Naive B cell (primary cell): ENCODE results near the gene DIAPH2. TPM values are rescaled to one million over a fixed set of nuclear protein-coding genes. Genes with fewer than 3 reads are reported as not detected.
A peak's percentile ranks its signal among the peaks of the same experiment; 100 is the strongest.

Experiments used
- ATAC-seq, 2 donors: fragments of 150-1000 bp; cut with Tn5 transposase; 2 replicates each; pipeline ENCODE4 v1.10.0; 2021; ENCODE audit warnings: low read depth in 2 of 2, mild to moderate bottlenecking in 2 of 2, moderate library complexity in 2 of 2
- DNase-seq: peaks from one replicate; pipeline ENCODE4 v3.0.0; 2022
- H3K27ac Mint-ChIP-seq, 6 donors: one replicate each; pipeline ENCODE4 v1.8.0; 2020 to 2022; ENCODE audit warnings: mild to moderate bottlenecking in 6 of 6, mixed read lengths in 6 of 6, moderate library complexity in 5 of 6, inconsistent platforms in 2 of 6
- H3K27me3 Mint-ChIP-seq, 3 donors: one replicate each; pipeline ENCODE4 v1.8.0; 2021 to 2022; ENCODE audit warnings: mixed read lengths in 3 of 3, mild to moderate bottlenecking in 1 of 3
- H3K36me3 Mint-ChIP-seq, 2 donors: one replicate each; pipeline ENCODE4 v1.8.0; 2020 to 2022; ENCODE audit warnings: mixed read lengths in 2 of 2, inconsistent platforms in 1 of 2, mild to moderate bottlenecking in 1 of 2
- H3K4me1 Mint-ChIP-seq, 3 donors: one replicate each; pipeline ENCODE4 v1.8.0; 2020 to 2022; ENCODE audit warnings: mixed read lengths in 3 of 3, inconsistent platforms in 1 of 3, mild to moderate bottlenecking in 1 of 3, moderate library complexity in 1 of 3
- H3K4me3 Mint-ChIP-seq, 8 donors: one replicate each; pipeline ENCODE4 v1.8.0; 2020 to 2022; ENCODE audit warnings: mild to moderate bottlenecking in 8 of 8, mixed read lengths in 8 of 8, moderate library complexity in 8 of 8, inconsistent platforms in 2 of 8
- H3K9me3 Mint-ChIP-seq, 7 donors: one replicate each; pipeline ENCODE4 v1.8.0; 2020 to 2022; ENCODE audit warnings: mixed read lengths in 7 of 7, mild to moderate bottlenecking in 5 of 7, inconsistent platforms in 2 of 7, moderate library complexity in 1 of 7
- polyA plus RNA-seq, 6 donors: library from polyadenylated mRNA; unstranded; fragments of 300-500 nt; fragmentation: Illumina TruSeq; gene quantifications; one replicate each; pipeline ENCODE4 v1.2.3, GENCODE V29; 2021; ENCODE audit warnings: low read depth in 6 of 6

Gene DIAPH2
- polyA plus RNA-seq, 6 donors from 2014 or later, result 6.4 to 15.2 (median 9.9) TPM

GRCh38 chrX:97363843-97364242 lies 679.2 kb downstream of the DIAPH2 start:
- DNase-seq (no peak), ATAC-seq (no peak)
- no peaks in the 10 kb centered on the region for H3K4me1 Mint-ChIP-seq
- no peaks in the 10 kb centered on the region for H3K9me3 Mint-ChIP-seq
- no peaks in the 10 kb centered on the region for H3K27me3 Mint-ChIP-seq
- no peak overlapping the region for H3K27ac Mint-ChIP-seq
- H3K36me3 Mint-ChIP-seq, result no peaks in the 10 kb centered on the region
- H3K4me3 Mint-ChIP-seq, result no peak overlapping the region

GRCh38 chrX:97366237-97366636 lies 681.6 kb downstream of the DIAPH2 start:
- no peak for ATAC-seq
- Mint-ChIP-seq H3K4me3 (no peak overlapping the region), H3K4me1 (no peaks in the 10 kb centered on the region), H3K27me3 (no peaks in the 10 kb centered on the region), H3K27ac (no peak overlapping the region), H3K36me3 (no peaks in the 10 kb centered on the region), H3K9me3 (no peaks in the 10 kb centered on the region)
- no peak for DNase-seq

GRCh38 chrX:97367125-97367524 lies 682.5 kb downstream of the DIAPH2 start:
- H3K4me3 Mint-ChIP-seq, result no peak overlapping the region
- H3K4me1 Mint-ChIP-seq, result no peaks in the 10 kb centered on the region
- no peak for DNase-seq
- no peaks in the 10 kb centered on the region for H3K36me3 Mint-ChIP-seq
- no peaks in the 10 kb centered on the region for H3K27me3 Mint-ChIP-seq
- no peak for ATAC-seq
- H3K9me3 Mint-ChIP-seq, result no peaks in the 10 kb centered on the region
- no peak overlapping the region for H3K27ac Mint-ChIP-seq

GRCh38 chrX:97369947-97370346 lies 685.3 kb downstream of the DIAPH2 start:
- peaks cover 0 to 8% of the 10 kb centered on the region in 2 donors for H3K36me3 Mint-ChIP-seq
- H3K27me3 Mint-ChIP-seq, result no peaks in the 10 kb centered on the region
- H3K27ac Mint-ChIP-seq, result no peak overlapping the region
- H3K4me1 Mint-ChIP-seq, result peaks cover 7 to 11% (median 11%) of the 10 kb centered on the region in 3 donors
- H3K9me3 Mint-ChIP-seq, result peaks cover 0 to 3% (median 0%) of the 10 kb centered on the region in 7 donors
- no peak overlapping the region for H3K4me3 Mint-ChIP-seq
- no peak for ATAC-seq
- DNase-seq, result no peak

- Mint-ChIP-seq H3K36me3 (peaks cover 0 to 8% of the 10 kb centered on the region in 2 donors), H3K27me3 (no peaks in the 10 kb centered on the region), H3K9me3 (peaks cover 0 to 3% (median 0%) of the 10 kb centered on the region in 7 donors), H3K4me3 (peak overlapping the region in 2 of 8 donors; percentile 3 to 57), H3K27ac (peak overlapping the region in 2 of 6 donors; percentile 26 to 49), H3K4me1 (peaks cover 7 to 11% (median 11%) of the 10 kb centered on the region in 3 donors)
- DNase-seq (no peak), ATAC-seq (no peak)
Observed at GRCh38 chrX:97372001-97372766, 687.5 kb downstream of the DIAPH2 start.

GRCh38 chrX:97374266-97374665 lies 689.6 kb downstream of the DIAPH2 start:
- Mint-ChIP-seq H3K4me1 (peaks cover 7 to 11% (median 11%) of the 10 kb centered on the region in 3 donors), H3K4me3 (no peak overlapping the region), H3K27me3 (no peaks in the 10 kb centered on the region), H3K36me3 (peaks cover 0 to 8% of the 10 kb centered on the region in 2 donors), H3K9me3 (peaks cover 0 to 3% (median 0%) of the 10 kb centered on the region in 7 donors), H3K27ac (peak overlapping the region in 1 of 6 donors; percentile 73)
- ATAC-seq, result no peak
- DNase-seq, result no peak

- no peak overlapping the region for H3K4me3 Mint-ChIP-seq
- DNase-seq, result no peak
- no peaks in the 10 kb centered on the region for H3K36me3 Mint-ChIP-seq
- H3K9me3 Mint-ChIP-seq, result peaks cover 0 to 2% (median 0%) of the 10 kb centered on the region in 7 donors
- no peaks in the 10 kb centered on the region for H3K27me3 Mint-ChIP-seq
- H3K27ac Mint-ChIP-seq, result no peak overlapping the region
- H3K4me1 Mint-ChIP-seq, result no peaks in the 10 kb centered on the region
- no peak for ATAC-seq
Observed at GRCh38 chrX:97380200-97380599, 695.6 kb downstream of the DIAPH2 start.

- no peak for DNase-seq
- Mint-ChIP-seq H3K27me3 (no peaks in the 10 kb centered on the region), H3K36me3 (no peaks in the 10 kb centered on the region), H3K4me3 (no peak overlapping the region), H3K27ac (no peak overlapping the region), H3K9me3 (no peaks in the 10 kb centered on the region), H3K4me1 (peaks cover 0 to 4% (median 0%) of the 10 kb centered on the region in 3 donors)
- no peak for ATAC-seq
Observed at GRCh38 chrX:97384685-97385084, 700.0 kb downstream of the DIAPH2 start.

- no peaks in the 10 kb centered on the region for H3K27me3 Mint-ChIP-seq
- H3K27ac Mint-ChIP-seq, result peak overlapping the region in 1 of 6 donors; percentile 24
- H3K9me3 Mint-ChIP-seq, result no peaks in the 10 kb centered on the region
- DNase-seq, result no peak
- no peak overlapping the region for H3K4me3 Mint-ChIP-seq
- ATAC-seq, result no peak
- H3K36me3 Mint-ChIP-seq, result no peaks in the 10 kb centered on the region
- peaks cover 0 to 4% (median 0%) of the 10 kb centered on the region in 3 donors for H3K4me1 Mint-ChIP-seq
Observed at GRCh38 chrX:97387004-97387403, 702.4 kb downstream of the DIAPH2 start.

- no peaks in the 10 kb centered on the region for H3K36me3 Mint-ChIP-seq
- DNase-seq (no peak), ATAC-seq (no peak)
- peaks cover 0 to 4% (median 0%) of the 10 kb centered on the region in 3 donors for H3K4me1 Mint-ChIP-seq
- H3K27me3 Mint-ChIP-seq, result no peaks in the 10 kb centered on the region
- H3K27ac Mint-ChIP-seq, result no peak overlapping the region
- no peak overlapping the region for H3K4me3 Mint-ChIP-seq
- H3K9me3 Mint-ChIP-seq, result no peaks in the 10 kb centered on the region
Observed at GRCh38 chrX:97389761-97390192, 705.1 kb downstream of the DIAPH2 start.

GRCh38 chrX:97397371-97397770 lies 712.7 kb downstream of the DIAPH2 start:
- Mint-ChIP-seq H3K4me3 (no peak overlapping the region), H3K9me3 (no peaks in the 10 kb centered on the region), H3K27ac (no peak overlapping the region), H3K4me1 (peaks cover 0 to 4% (median 0%) of the 10 kb centered on the region in 3 donors), H3K36me3 (no peaks in the 10 kb centered on the region), H3K27me3 (no peaks in the 10 kb centered on the region)
- DNase-seq (no peak), ATAC-seq (no peak)

GRCh38 chrX:97398030-97398551 lies 713.4 kb downstream of the DIAPH2 start:
- H3K4me1 Mint-ChIP-seq, result peaks cover 0 to 4% (median 0%) of the 10 kb centered on the region in 3 donors
- H3K36me3 Mint-ChIP-seq, result no peaks in the 10 kb centered on the region
- DNase-seq (no peak), ATAC-seq (no peak)
- H3K27ac Mint-ChIP-seq, result peak overlapping the region in 1 of 6 donors; percentile 59
- no peaks in the 10 kb centered on the region for H3K9me3 Mint-ChIP-seq
- no peak overlapping the region for H3K4me3 Mint-ChIP-seq
- no peaks in the 10 kb centered on the region for H3K27me3 Mint-ChIP-seq

- Mint-ChIP-seq H3K27ac (peak overlapping the region in 1 of 6 donors; percentile 12), H3K27me3 (no peaks in the 10 kb centered on the region), H3K36me3 (no peaks in the 10 kb centered on the region), H3K4me3 (no peak overlapping the region), H3K4me1 (peaks cover 0 to 4% (median 0%) of the 10 kb centered on the region in 3 donors), H3K9me3 (no peaks in the 10 kb centered on the region)
- ATAC-seq, result no peak
- no peak for DNase-seq
Observed at GRCh38 chrX:97399400-97399799, 714.8 kb downstream of the DIAPH2 start.

- Mint-ChIP-seq H3K4me3 (no peak overlapping the region), H3K27me3 (no peaks in the 10 kb centered on the region), H3K27ac (no peak overlapping the region), H3K4me1 (peaks cover 0 to 4% (median 0%) of the 10 kb centered on the region in 3 donors), H3K9me3 (no peaks in the 10 kb centered on the region), H3K36me3 (no peaks in the 10 kb centered on the region)
- ATAC-seq (no peak), DNase-seq (no peak)
Observed at GRCh38 chrX:97400492-97400891, 715.9 kb downstream of the DIAPH2 start.
